CD4-positive, alpha-beta T cell (primary cell): ENCODE data around the gene IFT74. TPM values are rescaled to one million over a fixed set of nuclear protein-coding genes. Genes with fewer than 3 reads are reported as not detected.
A peak's percentile ranks its signal among the peaks of the same experiment; 100 is the strongest.

Experiments
- ATAC-seq: fragments of 200-7000 bp; cut with Tn5 transposase; one replicate; pipeline ENCODE4 v1.10.0; 2022; ENCODE audit warnings: mild to moderate bottlenecking; ENCODE audit not compliant: poor library complexity
- CTCF ChIA-PET: fragments of 350-600 bp; sonication (Branson Sonifier 250); formaldehyde crosslinking; loops from one replicate; lab custom pipeline; 2021; ENCODE audit warnings: antibody characterized with exemption, inconsistent platforms; lab: Charles Lee
- POLR2A ChIA-PET: fragments of 350-600 bp; sonication (Branson Sonifier 250); formaldehyde crosslinking; loops from one replicate; lab custom pipeline; 2021; ENCODE audit warnings: antibody characterized with exemption, inconsistent platforms; lab: Charles Lee
- DNase-seq, 14 experiments: peaks; one replicate each; pipeline ENCODE4 v3.0.0-alpha.2; 2013 to 2020; ENCODE audit warnings: mixed read lengths in 2 of 14
- H3K27ac ChIP-seq, 2 donors: one replicate each; pipeline versions ENCODE4 v1.5.1 to v1.7.0; 2013; ENCODE audit warnings: low read length in 2 of 2, low read depth in 1 of 2, mild to moderate bottlenecking in 1 of 2
- H3K27me3 ChIP-seq, 2 experiments: 1 replicate in 1 of 2; 2 replicates in 1 of 2; pipeline versions ENCODE4 v1.6.1 to v1.7.0; 2013; ENCODE audit warnings: low read length in 2 of 2, control low read depth in 1 of 2, mild to moderate bottlenecking in 1 of 2, moderate library complexity in 1 of 2; ENCODE audit not compliant: insufficient read depth in 2 of 2, control insufficient read depth in 1 of 2
- H3K36me3 ChIP-seq: one replicate; pipeline ENCODE4 v1.6.1; 2013; ENCODE audit warnings: low read length, control low read depth; ENCODE audit not compliant: insufficient read depth
- H3K4me1 ChIP-seq: one replicate; pipeline ENCODE4 v1.6.1; 2013; ENCODE audit warnings: low read length, control low read depth; ENCODE audit not compliant: insufficient read depth
- H3K4me3 ChIP-seq: one replicate; pipeline ENCODE4 v1.5.1; 2013; ENCODE audit warnings: mild to moderate bottlenecking, low read length, moderate library complexity
- H3K9me3 ChIP-seq, 2 experiments: 1 replicate in 1 of 2; 2 replicates in 1 of 2; pipeline versions ENCODE4 v1.6.1 to v1.7.0; 2013; ENCODE audit warnings: low read length in 2 of 2, mild to moderate bottlenecking in 2 of 2, control low read depth in 1 of 2, moderate library complexity in 1 of 2; ENCODE audit not compliant: control insufficient read depth in 1 of 2, insufficient read depth in 1 of 2
- H3K27ac Mint-ChIP-seq: one replicate; pipeline ENCODE4 v1.8.0; 2020; ENCODE audit warnings: mixed read lengths
- H3K27me3 Mint-ChIP-seq: one replicate; pipeline ENCODE4 v1.8.0; 2021; ENCODE audit warnings: mixed read lengths
- H3K36me3 Mint-ChIP-seq: one replicate; pipeline ENCODE4 v1.8.0; 2021; ENCODE audit warnings: low read depth, mixed read lengths
- H3K4me1 Mint-ChIP-seq: one replicate; pipeline ENCODE4 v1.8.0; 2021; ENCODE audit warnings: low read depth, mixed read lengths
- H3K4me3 Mint-ChIP-seq: one replicate; pipeline ENCODE4 v1.8.0; 2020; ENCODE audit warnings: mild to moderate bottlenecking, mixed read lengths
- H3K9me3 Mint-ChIP-seq: one replicate; pipeline ENCODE4 v1.8.0; 2020; ENCODE audit warnings: mixed read lengths
- intact Hi-C, 2 experiments: fragments of 100-400 bp; cut with DNase I in 1 of 2; cut with micrococcal nuclease in 1 of 2; formaldehyde crosslinking; loops; one replicate each; pipeline versions ENCODE4 v1.15.1 to v1.9.0; 2023 to 2025; cut with DNase I, micrococcal nuclease
- total RNA-seq, 174 experiments: library from RNA in 2 of 174; stranded (reverse) in 2 of 174; gene quantifications; one replicate each; pipeline ENCODE4 v1.2.3 and lab custom pipeline; 2021 to 2026
- TF ChIP-seq, protein P1 (sequence below): fragments of 200-600 bp; IDR thresholded peaks from one replicate; pipeline ENCODE4 v1.8.0; 2022; ENCODE audit warnings: antibody characterized with exemption, mild to moderate bottlenecking

IFT74 gene
- total RNA-seq, 2 experiments from 2014 or later: 7.3 to 7.7 TPM

DNA sequence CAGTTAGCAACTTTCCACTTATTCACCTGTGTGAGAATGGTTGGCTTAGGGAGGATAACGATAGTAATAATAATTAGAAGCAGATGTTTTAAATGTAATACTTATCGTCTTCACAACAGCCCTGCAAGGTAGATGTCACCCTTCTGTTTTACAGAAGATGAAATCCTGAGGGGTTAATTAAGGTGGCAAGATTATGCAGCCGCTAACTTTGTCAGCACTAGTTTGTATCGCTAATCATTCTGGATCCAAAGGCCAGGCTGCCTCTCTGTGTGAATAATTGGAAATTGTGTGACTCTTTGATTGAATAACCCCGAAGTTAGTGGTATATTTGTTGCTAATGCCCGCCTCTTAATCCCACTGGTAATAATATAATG lies 635 bp downstream of the IFT74 start:
- ATAC-seq (no peak), DNase-seq (no peak)
- peaks cover 15% of the 10 kb centered on the region for H3K4me1 ChIP-seq
- peak overlapping the region; percentile 48 to 73 for H3K27ac ChIP-seq
- ChIA-PET CTCF (interaction anchor here (1.1 to 3.1 kb wide), 2 partner anchors 10 to 64 kb away, joined by 8 to 16 read pairs; partner anchors contain the start of genes CAAP1 and PLAA), POLR2A (interaction anchor here (0.6 to 2.9 kb wide), 5 partner anchors 9 to 616 kb away, joined by 3 to 49 read pairs (median 6); partner anchors contain the start of genes C9orf72, CAAP1 and PLAA)
- H3K9me3 Mint-ChIP-seq: no peaks in the 10 kb centered on the region
- H3K36me3 Mint-ChIP-seq: peaks cover 16% of the 10 kb centered on the region
- TF ChIP-seq, protein P1, sequence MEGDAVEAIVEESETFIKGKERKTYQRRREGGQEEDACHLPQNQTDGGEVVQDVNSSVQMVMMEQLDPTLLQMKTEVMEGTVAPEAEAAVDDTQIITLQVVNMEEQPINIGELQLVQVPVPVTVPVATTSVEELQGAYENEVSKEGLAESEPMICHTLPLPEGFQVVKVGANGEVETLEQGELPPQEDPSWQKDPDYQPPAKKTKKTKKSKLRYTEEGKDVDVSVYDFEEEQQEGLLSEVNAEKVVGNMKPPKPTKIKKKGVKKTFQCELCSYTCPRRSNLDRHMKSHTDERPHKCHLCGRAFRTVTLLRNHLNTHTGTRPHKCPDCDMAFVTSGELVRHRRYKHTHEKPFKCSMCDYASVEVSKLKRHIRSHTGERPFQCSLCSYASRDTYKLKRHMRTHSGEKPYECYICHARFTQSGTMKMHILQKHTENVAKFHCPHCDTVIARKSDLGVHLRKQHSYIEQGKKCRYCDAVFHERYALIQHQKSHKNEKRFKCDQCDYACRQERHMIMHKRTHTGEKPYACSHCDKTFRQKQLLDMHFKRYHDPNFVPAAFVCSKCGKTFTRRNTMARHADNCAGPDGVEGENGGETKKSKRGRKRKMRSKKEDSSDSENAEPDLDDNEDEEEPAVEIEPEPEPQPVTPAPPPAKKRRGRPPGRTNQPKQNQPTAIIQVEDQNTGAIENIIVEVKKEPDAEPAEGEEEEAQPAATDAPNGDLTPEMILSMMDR: no peak
- no peaks in the 10 kb centered on the region for H3K36me3 ChIP-seq
- no peaks in the 10 kb centered on the region for H3K9me3 ChIP-seq
- no peaks in the 10 kb centered on the region for H3K27me3 Mint-ChIP-seq
- peak overlapping the region; percentile 71 for H3K4me3 ChIP-seq
- H3K27ac Mint-ChIP-seq: peak overlapping the region; percentile 94
- H3K27me3 ChIP-seq: no peaks in the 10 kb centered on the region
- peak overlapping the region; percentile 94 for H3K4me3 Mint-ChIP-seq
- H3K4me1 Mint-ChIP-seq: peaks cover 33% of the 10 kb centered on the region
- intact Hi-C loops: loop anchor here (1.0 to 10.0 kb wide), 4 partner anchors 10 to 618 kb away; partner anchors contain the start of genes C9orf72 (in 2 of the 2), PLAA (in 2 of the 2) and CAAP1 (in 1 of the 2)

DNA sequence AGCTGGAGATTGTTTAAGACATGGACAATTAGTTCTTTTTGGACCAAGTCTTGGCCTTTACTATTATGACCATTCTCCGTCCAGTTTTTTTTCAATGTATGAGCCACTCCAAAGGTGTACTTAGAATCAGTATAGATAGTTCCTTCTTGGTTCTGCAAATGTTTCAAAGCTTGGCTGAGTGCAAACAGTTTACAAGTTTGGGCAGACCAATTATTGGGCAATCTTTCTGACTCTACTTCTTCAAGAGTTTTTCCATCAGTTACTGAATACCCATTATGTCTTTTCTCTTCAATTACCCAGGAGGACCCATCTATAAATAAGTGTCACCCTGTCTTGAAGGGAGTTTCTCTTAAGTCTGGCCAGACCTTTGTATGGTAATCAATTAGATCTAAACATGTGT lies 15.5 kb downstream of the IFT74 start:
- no peak for DNase-seq
- Histone ChIP-seq H3K4me3 (no peak overlapping the region), H3K4me1 (no peaks in the 10 kb centered on the region), H3K9me3 (no peaks in the 10 kb centered on the region), H3K36me3 (no peaks in the 10 kb centered on the region), H3K27me3 (no peaks in the 10 kb centered on the region), H3K27ac (no peak overlapping the region)
- H3K27ac Mint-ChIP-seq: no peak overlapping the region
- peaks cover 18% of the 10 kb centered on the region for H3K36me3 Mint-ChIP-seq
- no peak for ATAC-seq
- ChIA-PET CTCF (no interaction called here), POLR2A (no interaction called here)
- no peaks in the 10 kb centered on the region for H3K9me3 Mint-ChIP-seq
- H3K4me1 Mint-ChIP-seq: peaks cover 12% of the 10 kb centered on the region
- intact Hi-C loops: no loop called here
- TF ChIP-seq, protein P1: no peak
- no peak overlapping the region for H3K4me3 Mint-ChIP-seq
- H3K27me3 Mint-ChIP-seq: no peaks in the 10 kb centered on the region

DNA sequence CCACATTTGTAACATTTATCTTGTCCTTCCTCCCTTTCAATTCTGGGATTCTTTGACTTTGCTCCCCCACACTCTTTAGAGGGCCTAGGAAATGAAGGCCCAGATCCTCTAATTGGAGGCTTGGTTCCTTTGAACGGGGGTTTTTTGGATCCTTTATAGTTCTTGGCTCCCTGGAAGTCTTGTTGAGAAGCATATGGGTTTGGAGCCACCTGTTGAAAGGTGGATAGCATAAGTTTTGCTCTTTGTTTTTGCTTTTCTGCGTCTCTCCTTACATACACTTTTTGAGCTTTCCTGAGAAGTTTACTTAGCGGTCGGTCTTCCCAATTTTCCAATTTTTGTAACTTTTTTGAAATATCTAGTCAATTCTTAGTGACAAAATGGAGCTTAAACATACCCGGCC lies 17.8 kb downstream of the IFT74 start:
- Histone ChIP-seq H3K4me3 (no peak overlapping the region), H3K27ac (no peak overlapping the region), H3K4me1 (no peaks in the 10 kb centered on the region), H3K9me3 (no peaks in the 10 kb centered on the region), H3K27me3 (no peaks in the 10 kb centered on the region), H3K36me3 (no peaks in the 10 kb centered on the region)
- POLR2A ChIA-PET: no interaction called here
- DNase-seq (no peak), ATAC-seq (no peak)
- TF ChIP-seq, protein P1: no peak
- Mint-ChIP-seq H3K27ac (no peak overlapping the region), H3K4me3 (no peak overlapping the region), H3K27me3 (no peaks in the 10 kb centered on the region), H3K4me1 (no peaks in the 10 kb centered on the region), H3K9me3 (no peaks in the 10 kb centered on the region), H3K36me3 (peaks cover 10% of the 10 kb centered on the region)
- intact Hi-C loops: loop anchor here (1.0 to 2.0 kb wide), 2 partner anchors 229 to 230 kb away; no protein-coding TSS in a partner anchor
- CTCF ChIA-PET: interaction anchor here (1.4 kb wide), 1 partner anchor 82 kb away, joined by 3 read pairs; the partner anchor contains the start of gene CAAP1
